ENCODE results near the gene MINK1. TPM values are rescaled to one million over a fixed set of nuclear protein-coding genes. Genes with fewer than 3 reads are reported as not detected.

The MINK1 gene
- total RNA-seq, 1 donor from 2014 or later, result 117 TPM

GRCh38 chr17:4937553-4937952 is 104.4 kb downstream of the MINK1 start:
- no peak for TF ChIP-seq CTCF (IDR thresholded peaks at IDR 0.05; ENCODE audit: unreplicated experiment)
- Mint-ChIP-seq H3K4me1 (peaks cover 36% of the 10 kb centered on the region), H3K4me3 (peak overlapping the region; percentile 10), H3K27ac (no peak overlapping the region), H3K27me3 (ENCODE audit: low read depth) (no peaks in the 10 kb centered on the region), H3K36me3 (peaks cover 2% of the 10 kb centered on the region), H3K9me3 (no peaks in the 10 kb centered on the region)
- no peak for DNase-seq (ENCODE audit: low spot score in 2 of 2, unreplicated experiment in 2 of 2)

GRCh38 chr17:4938069-4938491 is 104.9 kb downstream of the MINK1 start:
- peak overlapping the region; percentile 87 for H3K4me3 Mint-ChIP-seq
- peaks cover 2% of the 10 kb centered on the region for H3K36me3 Mint-ChIP-seq
- H3K9me3 Mint-ChIP-seq, result no peaks in the 10 kb centered on the region
- H3K27me3 Mint-ChIP-seq (ENCODE audit: low read depth), result no peaks in the 10 kb centered on the region
- peak overlapping the region; percentile 91 for H3K27ac Mint-ChIP-seq
- H3K4me1 Mint-ChIP-seq, result peaks cover 36% of the 10 kb centered on the region
- no peak for TF ChIP-seq CTCF (IDR thresholded peaks at IDR 0.05; ENCODE audit: unreplicated experiment)
- no peak for DNase-seq (ENCODE audit: low spot score in 2 of 2, unreplicated experiment in 2 of 2)

DNA sequence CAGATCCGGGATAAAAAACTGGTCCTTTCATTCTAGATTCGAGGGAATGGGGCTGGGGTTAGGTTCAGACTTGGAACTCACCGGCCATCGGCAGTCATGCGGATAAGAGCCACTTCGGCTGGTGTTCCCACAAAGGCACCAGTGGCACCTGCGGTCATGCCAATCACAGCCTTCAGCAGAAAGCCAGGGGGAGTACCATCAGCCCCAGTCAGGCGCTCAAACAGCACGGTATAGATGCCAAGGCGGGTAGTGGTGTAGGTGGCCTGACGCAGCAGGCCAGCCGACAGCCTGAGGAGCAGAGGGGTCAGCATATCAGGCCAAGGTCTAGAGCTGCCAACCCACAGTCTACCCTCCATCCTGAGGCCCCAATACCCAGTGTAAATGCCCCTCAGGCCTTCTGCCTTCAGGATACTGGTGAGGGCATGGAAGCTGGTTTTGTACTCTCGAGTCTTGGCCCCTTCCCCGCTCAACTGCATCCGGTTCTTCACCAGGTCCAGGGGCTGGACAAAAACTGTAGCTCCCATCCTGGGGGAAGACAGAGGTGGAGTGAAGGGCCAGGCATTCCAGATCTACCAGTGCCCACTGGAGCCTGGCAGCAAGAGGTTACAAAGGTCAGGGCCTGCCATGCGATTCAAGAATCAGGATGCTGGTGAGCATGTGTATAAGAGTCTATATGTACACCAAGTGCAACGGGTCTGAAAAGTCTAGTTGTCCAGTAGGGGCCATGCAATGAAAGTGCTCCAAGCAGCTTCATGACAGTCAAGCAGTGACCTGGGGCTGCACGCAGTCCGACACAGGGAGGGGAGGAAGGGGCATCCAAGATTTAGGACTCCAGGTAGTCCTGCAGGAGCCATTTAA is 105.8 kb downstream of the MINK1 start:
- H3K4me1 Mint-ChIP-seq, result peaks cover 34% of the 10 kb centered on the region
- no peak for DNase-seq (ENCODE audit: low spot score in 2 of 2, unreplicated experiment in 2 of 2)
- H3K27ac Mint-ChIP-seq, result peak overlapping the region; percentile 91

DNA sequence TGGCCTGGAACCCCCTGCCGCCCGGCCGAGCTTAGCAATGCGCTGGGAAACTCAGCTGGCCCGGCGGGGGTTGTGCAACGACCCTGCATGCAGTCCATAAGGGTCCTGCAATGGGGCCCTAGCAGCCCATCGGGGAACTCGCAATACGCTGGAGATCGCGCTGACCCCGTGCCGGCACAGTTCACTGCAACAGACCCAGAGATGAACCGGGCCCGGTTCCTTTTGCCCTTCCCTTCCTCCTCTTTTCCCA is 106.3 kb downstream of the MINK1 start:
- Mint-ChIP-seq H3K4me1 (peaks cover 29% of the 10 kb centered on the region), H3K9me3 (no peaks in the 10 kb centered on the region), H3K4me3 (peak overlapping the region; percentile 87), H3K36me3 (peaks cover 2% of the 10 kb centered on the region), H3K27ac (peak overlapping the region; percentile 91), H3K27me3 (ENCODE audit: low read depth) (no peaks in the 10 kb centered on the region)
- no peak for TF ChIP-seq CTCF (IDR thresholded peaks at IDR 0.05; ENCODE audit: unreplicated experiment)
- DNase-seq (ENCODE audit: low spot score in 2 of 2, unreplicated experiment in 2 of 2), result no peak

More for the DNA sequence above, 105.8 kb downstream of the MINK1 start:
- peak overlapping the region; percentile 87 for H3K4me3 Mint-ChIP-seq
- TF ChIP-seq CTCF (IDR thresholded peaks at IDR 0.05; ENCODE audit: unreplicated experiment), result no peak
- no peaks in the 10 kb centered on the region for H3K27me3 Mint-ChIP-seq (ENCODE audit: low read depth)
- no peaks in the 10 kb centered on the region for H3K9me3 Mint-ChIP-seq
- H3K36me3 Mint-ChIP-seq, result peaks cover 2% of the 10 kb centered on the region

GRCh38 chr17:4939796-4940554 is 106.8 kb downstream of the MINK1 start, which contains the start of the genes RNF167 and SLC25A11:
TSS of gene RNF167 (plus strand) at chr17:4940268. CDS start at chr17:4940910, 642 bp downstream.
TSS of gene SLC25A11 (minus strand) at chr17:4940046. CDS start at chr17:4939910, 136 bp downstream.
- Mint-ChIP-seq H3K27ac (peak within 1 kb of the TSS; percentile 99), H3K4me1 (peaks cover 29% of the 10 kb centered on the region), H3K36me3 (peaks cover 2% of the 10 kb centered on the region), H3K27me3 (ENCODE audit: low read depth) (no peaks in the 10 kb centered on the region), H3K4me3 (peak within 1 kb of the TSS; percentile 87), H3K9me3 (no peaks in the 10 kb centered on the region)
- DNase-seq (ENCODE audit: low spot score in 2 of 2, unreplicated experiment in 2 of 2), result peak; percentile 89 to 92
- TF ChIP-seq CTCF (IDR thresholded peaks at IDR 0.05; ENCODE audit: unreplicated experiment), result no peak
